Kidney tubule cell (primary cell): ENCODE results near the gene HSPB9.

ENCODE experiments used
- DNase-seq: peaks from one replicate; pipeline ENCODE4 v3.0.0-alpha.2; 2018; ENCODE audit warnings: low spot score

HSPB9 gene

DNA sequence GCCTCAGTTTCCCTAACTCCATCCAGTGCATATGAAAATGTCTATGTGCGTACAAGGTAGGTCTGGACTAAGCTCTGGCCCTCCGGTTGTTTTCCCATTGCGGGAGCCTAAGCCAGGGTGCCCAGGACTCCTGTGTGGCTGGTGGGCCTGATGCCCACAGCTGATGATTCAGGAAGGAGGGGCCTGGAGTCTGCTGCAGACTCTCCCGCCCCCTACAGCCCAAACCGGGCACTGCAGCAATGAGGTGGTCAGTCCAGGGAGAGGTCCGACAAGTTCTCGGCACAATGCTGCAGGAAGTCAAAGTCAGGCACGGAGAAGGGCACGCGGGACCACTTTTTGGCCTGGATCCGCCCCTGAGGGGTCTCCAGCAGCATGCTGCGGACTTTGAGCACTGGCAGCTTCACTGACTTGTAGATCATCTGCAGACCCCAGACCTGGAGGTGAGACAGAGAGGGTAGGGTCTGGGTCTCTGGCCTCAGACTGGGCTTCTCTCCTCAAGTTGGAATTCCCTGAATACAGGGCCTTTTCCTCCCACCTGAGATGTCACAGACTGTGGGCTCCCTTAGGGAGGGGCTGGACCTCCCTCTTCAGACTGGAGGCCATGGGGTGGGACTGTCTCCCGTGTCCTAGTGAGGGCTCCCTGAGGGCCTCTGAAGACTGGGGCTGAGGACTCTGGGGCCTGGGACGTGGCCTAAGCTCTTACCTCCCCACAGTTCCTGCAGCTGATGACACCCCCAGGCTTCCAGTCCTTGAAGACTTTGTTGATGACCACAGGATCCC, 20.9 kb upstream of the HSPB9 start:
- DNase-seq = peak; percentile 67

DNA sequence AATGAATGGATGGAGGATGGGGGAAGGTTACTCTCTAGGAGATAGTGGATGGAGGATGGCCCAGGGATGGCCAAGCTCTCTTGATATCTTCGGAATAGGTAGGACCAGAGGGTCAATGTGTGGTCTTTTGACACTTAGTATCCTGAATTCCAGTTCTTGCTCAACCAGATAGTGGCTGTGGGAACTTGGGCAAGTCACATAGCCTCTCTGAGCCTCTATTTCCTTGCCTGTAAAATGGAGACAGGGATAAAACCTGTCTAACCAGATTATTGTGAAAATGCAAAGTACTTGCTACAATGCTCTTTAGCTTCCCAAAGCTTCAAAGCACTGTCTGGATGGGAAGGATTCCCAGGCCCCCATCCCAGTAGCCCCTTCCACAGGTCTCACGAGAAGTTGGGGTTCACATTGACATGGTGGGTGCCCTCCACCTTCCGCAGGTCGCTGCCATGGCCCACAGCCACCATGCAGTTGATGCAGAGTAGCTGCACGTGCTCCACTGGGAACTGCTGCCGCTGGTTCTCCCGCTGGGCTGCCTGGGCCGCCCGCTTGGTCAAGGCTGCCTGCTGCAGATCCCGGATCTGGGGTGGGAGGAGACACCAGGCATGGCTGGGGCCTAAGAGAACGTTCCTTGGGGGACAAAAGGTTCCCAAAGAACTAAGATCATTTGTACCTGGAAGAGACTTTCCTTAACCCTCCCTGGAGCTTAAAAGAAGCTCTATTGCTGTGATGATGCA, 19.2 kb upstream of the HSPB9 start:
- no peak for DNase-seq

DNA sequence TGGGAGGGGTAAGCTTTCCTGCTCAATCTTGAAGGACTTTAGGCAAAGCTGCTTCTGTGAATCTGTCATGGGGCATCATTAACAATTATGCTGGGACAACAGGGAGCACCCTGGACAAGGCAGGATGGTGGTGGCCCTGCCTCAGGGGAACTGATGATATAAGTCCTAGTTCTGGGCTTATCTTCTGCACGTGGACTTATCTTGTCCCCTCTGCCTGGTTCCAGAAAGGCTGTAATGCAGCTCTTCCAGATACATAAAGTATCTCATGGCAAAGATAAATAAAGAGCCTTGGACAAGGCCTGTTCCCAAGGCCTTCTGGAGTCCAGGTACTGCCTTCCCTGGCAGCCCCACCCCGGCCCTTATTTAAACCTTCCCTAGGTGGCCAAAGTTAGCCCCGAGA, 18.3 kb upstream of the HSPB9 start:
- DNase-seq = no peak

DNA sequence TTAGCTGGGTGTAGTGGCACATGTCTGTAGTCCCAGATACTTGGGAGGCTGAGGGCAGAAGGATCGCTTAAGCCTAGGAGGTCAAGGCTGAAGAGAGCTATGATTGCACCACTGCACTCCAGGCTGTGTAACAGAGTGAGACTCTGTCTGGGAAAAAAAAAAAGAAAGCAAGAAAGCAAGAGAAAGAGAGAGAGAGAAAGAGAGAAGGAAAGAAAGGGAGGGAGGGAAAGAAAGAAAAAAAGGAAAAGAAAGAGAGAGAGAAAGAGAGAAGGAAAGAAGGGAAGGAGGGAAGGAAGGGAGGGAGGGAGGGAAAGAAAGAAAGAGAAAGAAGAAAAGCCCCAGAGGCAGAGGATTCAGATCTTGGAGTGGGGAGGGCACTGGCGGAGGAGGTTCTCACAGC, 16.6 kb upstream of the HSPB9 start:
- no peak for DNase-seq

DNA sequence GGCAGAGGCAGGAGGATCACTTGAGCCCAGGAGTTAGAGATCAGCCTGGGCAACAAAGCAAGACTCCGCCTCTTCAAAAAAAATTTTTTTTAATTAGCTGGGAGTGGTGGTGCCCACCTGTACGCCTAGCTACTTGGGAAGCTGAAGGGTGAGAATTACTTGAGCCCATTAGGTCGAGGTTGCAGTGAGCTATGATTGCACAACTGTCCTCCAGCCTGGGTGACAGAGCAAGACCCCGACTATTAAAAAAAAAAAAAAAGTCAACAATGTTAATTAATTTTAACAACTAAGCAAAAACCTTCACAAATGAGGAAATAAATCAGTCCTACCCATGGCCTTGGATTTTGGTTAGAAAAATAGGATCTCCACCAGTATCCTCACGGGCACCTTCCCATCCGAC, 15.5 kb upstream of the HSPB9 start:
- no peak for DNase-seq

DNA sequence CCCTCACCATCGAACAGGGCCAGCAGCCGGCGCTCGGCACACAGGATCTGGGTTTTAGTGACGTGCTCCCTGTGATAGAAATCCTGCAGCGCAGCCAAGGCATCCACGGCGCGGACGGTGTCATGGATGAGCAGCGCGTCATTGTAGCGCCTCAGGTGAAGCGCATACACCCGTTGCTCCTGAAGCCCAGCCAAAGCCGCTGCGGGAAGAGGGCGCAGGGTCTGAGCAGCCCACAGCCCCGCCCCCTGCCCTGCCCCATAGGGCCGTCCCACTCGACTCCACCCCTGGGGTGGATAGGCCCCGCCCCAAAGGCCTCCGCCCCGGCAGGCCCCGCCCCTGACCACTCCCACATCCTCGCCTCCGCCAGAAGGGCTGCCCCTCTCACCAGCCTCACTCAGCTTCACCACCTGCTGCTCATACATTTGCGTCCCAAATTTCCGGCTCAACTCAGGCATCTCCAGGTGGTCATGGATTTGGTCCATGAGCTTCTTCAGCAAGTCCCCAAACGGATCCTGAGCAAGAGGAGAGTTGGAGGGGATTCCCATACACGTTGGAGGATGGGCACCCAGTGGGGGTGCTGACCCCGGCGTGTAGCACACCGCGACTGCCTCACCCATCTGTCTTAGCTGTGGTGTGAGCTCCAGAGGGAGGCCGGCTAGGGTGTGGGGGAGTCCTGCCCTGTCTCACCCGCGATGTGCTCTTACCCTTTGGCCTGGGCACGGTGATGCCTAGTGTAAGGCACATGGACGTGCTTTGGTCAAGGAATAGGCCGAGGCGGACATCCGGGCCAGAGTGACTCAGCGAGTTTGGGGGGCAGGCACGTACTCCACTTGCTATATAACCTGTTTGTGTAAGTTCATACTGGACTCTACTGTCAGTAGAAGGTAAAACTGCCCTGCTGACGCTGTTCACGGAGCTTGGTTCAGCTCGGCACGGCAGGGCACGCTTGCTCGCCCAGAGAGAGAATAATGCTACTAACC, 14.7 kb upstream of the HSPB9 start:
- DNase-seq = no peak

DNA sequence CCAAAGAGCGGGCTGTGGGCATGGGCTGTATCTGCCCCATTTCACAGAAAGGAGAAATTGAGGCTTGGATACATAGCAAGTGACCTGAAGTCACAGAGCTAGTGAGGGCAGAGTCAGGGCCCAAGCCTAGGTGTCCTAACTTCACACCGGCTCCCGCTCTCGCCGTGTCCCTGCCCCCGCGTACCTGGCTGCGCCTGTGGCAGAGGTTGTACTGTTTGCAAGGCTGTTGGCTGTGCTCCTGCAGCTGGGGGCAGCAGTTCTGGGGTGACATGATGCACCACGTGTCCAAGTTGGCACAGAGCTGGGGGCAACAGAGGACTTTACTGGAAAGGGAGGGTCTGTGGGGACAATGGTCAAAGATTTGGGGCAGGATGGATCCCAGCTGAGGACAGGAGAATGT, 13.5 kb upstream of the HSPB9 start:
- DNase-seq = no peak

DNA sequence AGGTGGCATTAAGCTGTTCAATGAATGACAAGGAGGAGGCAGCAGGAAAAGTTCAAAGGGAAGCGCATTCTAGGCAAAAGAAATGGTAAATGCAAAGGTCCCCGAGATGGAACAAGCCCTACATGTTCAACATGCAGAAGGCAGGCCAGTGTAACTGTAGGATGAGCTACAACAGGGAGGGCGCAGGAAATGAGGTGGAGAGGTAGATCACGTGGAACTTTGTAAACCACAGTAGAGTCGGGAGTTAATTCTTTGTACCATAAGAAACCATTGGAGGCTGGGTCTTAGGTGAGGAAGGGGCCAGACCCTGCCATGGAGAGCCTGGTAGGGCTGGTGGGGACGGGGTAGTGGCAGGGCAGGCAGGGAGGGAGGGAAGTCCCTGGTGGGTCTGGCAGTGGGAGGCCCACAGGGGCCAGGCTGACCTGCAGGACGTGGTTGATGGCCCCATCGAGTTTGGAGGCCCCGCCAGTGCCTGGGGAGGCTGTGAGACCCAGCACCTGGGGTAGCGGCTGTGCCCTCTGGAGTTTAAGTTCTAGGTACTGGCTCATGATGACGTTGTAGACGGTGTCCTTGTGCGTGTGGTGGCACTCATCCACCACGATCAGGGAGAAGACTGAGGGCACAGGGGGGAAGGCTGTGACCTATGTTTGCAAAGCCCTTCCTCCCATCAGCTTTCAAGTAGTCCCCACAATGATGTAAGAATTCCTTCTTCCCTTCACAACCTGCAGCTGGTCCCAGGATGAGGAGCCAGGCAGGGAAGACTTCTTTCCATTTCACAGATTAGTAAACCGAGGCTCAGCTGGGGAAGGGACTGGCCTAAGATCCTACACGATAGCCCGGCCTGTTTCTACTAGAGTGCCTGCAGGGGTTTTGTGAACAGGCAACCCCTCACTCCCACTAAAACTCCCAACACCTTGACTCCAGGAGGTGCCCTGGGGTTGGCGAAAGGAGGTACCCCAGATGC, 12.0 kb upstream of the HSPB9 start:
- no peak for DNase-seq

DNA sequence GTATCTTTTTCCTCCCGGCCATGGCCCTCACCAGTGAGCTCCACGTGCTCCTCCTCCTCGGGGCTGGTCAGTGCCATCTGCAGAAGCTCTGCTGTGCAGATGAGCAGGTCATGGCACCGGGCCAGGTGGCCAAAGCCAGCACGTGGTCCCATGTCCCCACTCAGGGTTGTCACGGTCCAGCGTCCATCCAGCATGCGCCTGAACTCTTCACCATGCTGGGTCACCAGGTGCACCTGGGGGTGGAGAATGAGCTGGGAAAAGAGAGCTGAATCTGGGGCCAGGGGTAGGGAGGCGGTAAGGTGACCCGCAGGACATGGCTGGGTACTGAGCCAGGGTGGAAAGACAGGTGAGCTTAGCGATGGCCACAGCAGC, 11.4 kb upstream of the HSPB9 start:
- no peak for DNase-seq

DNA sequence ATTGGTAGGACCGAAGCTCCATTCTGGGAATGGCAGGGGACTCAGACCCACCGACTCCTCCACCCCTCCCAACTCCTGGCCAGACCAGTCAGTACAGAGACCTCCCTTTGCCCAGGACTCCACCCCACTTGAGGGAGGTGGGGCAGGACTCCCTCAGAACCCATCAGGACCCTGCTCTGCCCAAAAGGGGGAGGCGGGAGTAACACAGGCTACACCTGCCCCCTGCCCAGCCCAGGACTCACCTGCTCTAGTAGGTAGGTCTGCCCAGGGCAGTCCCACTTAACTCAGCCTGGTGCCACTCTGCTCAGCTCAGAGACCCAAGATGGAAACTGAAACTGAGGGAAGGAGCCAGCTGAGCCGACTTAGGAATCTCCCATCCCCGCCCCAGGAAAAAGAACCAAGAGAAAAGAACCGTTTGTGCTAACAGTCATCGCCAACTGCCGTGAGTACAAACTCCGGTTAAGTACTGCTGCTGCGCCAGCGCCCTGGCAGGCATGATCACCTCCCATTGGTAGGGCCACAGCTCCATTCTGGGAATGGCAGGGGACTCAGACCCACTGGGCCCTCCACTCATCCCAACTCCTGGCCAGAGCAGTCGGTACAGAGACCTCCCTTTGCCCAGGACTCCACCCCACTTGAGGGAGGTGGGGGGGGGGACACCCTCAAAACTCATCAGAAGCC, 10.6 kb upstream of the HSPB9 start:
- DNase-seq = peak; percentile 51

DNA sequence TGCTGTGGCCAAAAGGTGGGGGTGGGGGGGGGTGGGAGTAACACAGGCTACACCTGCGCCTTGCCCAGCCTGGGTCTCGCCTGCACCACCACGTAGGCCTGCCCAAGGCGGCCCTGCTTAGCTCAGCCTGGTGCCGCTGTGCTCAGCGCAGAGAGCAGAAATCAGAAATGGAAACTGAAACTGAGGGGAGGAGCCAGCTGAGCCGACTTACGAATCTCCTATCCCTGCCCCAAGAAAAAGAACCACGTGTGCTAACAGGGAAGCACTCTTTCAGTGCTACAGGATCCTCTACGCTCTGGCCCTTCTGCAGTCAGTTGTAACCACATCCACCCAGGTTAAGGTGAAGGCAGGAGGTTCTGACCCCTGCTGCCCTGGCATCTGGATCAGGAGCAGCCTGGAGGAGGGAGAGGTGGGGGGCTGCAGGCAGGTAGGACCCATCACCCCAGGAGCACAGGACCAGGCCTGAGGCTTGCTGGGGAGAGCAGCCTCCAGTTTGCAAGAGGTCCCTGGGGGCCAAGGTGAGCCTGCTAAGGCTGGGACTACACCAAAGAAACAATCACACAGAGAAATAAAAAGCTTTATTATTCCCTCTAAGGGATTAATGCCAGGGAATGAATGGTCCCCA, 9.9 kb upstream of the HSPB9 start, which contains the start of gene DHX58:
Gene DHX58, minus strand, starts transcription at position 163 of the 625 bp plus-strand sequence. CDS start 822 bp downstream, outside the sequence.
- peak; percentile 89 for DNase-seq

DNA sequence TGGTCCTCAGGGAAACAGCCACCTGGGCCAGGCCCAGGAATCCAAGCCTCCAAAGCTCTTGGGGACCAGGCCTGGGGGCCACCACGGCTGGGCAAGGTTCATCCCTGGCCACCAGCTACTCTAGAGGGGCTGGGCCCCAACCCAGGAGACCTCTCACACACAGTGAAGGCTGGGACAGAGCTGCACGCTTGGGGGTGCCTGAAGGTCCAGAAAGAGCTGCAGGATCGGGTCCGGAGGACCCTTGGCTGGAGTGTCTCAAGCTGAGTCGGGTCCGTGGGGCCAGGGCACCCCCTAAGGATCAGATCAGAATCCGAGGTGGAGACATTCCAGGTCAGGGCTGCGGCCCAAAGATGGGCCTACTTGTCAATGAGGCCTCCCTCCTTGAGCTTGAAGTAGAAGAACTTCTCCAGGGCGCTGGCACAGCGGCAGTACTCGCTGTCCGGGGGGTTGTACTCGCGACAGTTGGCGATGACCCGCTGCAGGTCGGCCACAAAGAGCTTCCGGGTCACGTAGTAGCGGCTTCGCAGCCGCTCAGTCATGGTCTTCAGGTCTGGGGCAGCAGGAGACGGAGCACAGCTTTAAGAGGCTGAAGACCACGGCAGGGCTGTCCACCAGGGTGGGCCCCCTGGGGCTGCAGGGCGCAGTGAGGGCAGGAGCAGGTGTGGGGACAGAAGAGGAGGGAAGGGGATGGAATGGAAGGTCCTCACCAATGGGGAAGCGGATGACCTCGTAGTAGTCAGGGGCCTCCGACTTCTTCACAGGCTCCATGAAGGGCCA, 9.1 kb upstream of the HSPB9 start:
- DNase-seq = no peak

DNA sequence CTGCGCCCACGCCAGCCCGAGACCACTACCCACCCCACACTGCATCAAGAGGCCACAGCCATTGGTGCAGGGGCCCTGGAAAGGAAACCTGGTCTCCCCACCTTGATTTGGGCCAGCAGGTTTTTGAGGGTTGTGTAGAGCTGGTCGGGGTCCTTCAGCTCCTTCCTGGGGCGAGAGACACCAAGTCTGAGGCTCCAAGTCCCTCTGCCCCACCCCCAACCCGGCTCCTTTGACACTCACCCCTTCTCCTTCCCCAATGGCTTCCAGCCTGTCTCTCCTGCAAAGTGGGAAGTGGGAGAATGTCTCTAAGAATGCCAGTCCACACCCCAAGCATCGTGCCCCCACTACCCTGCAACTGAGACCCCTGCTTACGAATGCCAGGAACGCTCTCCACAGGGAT, 8.5 kb upstream of the HSPB9 start:
- DNase-seq = no peak

DNA sequence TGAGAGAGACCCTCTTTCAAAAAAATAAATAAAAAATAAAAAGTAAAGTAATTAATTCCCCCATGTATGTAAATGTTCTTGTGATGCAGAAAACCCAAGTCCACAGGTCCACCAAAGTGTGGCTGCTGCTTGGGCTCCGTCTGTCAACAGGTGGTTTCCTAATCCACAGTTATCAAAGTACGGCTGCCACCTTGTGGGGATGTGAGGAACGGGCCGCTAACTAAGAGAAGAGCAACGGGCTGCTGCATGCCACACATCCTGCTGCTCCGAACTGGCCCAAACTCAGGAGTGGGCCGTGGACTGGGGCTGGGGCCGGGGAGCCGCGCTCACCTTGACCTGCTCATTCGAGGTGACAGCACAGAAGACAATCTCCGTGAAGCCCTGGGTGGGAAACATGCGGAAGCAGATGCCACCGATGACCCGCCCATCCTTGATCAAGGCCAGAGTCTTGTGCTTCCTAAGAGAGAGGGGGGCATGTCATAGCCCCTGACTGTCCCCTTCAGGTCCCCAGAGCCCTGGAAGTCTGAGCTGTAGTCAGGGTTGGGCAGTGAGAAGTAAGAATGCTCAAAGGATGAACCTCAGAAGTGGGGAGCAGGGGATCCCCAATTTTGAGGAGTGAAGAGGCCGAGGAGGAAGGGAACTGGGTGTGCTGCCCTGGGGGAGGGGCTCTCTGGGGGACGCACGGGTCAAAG, 5.8 kb upstream of the HSPB9 start:
- peak; percentile 82 for DNase-seq

DNA sequence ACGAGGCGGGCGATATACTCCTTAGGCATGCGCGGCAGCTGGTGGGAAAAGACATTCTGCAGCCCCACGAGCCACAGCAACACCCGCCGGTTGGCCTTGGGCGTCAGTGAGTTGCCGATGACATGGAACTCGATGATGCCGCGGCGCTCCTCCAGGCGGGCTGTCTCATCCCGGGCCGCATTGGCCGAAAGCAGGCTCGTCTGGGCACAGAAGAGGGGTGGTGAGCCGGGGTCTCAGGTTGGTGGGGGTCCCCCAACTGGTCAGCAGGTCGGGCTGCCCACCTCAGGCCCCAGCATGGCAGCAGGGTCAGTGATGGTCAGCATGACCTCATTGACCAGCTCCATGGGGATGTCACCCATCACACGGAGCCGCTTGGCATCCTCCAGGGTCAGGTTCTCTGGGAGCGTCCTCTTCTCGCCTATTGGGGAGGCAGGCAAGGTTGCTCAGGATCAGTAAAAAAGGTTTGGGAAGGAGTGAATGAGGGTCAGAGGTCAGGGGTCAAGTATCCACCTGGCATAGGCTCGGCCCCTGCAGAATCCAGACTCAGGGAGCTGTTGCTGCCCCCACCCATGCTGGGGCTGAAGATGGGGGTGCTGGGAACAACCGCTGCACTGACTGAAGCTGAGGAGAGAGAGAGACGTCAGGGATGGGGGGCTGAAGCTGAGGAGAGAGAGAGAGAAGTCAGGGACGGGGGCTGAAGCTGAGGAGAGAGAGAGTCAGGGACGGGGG, 5.0 kb upstream of the HSPB9 start:
- DNase-seq = no peak

DNA sequence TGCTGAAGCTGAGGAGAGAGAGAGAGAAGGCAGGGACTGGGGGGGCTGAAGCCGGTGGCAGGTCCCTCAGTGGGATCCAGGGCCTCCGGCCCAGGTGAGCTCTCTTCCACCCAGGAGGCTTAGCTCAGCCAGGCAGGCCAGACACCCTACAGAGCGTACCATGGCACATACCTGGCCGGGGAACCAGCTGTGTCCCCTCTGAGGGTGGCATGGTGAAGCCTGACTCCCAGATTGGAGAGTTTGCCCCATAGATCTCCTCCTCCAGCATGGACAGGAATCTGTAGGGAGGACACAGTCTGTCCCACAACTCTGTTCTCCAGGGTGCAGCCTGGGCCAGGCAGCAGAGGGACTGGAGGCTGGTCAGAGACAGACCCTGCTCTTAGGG, 4.5 kb upstream of the HSPB9 start:
- no peak for DNase-seq

DNA sequence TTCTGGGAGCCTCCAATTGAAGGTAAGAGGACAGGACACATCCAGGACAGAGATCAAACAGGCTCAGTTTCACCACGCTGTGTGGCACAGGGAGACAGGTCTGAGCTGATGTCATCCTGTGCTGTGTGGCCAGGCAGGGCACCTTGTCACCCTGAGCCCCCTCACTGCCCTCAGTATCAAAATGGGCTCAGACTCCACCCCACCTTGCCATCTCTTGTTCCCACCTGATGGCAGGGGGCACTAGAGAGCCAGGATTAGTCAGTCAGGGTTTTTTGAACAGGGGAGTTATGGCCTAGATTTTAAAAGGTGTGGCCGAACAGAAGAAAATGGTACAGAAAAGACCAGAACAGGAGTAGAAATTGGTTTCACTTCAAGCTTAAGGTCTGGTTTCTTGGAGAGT, 4.1 kb upstream of the HSPB9 start:
- peak; percentile 55 for DNase-seq

DNA sequence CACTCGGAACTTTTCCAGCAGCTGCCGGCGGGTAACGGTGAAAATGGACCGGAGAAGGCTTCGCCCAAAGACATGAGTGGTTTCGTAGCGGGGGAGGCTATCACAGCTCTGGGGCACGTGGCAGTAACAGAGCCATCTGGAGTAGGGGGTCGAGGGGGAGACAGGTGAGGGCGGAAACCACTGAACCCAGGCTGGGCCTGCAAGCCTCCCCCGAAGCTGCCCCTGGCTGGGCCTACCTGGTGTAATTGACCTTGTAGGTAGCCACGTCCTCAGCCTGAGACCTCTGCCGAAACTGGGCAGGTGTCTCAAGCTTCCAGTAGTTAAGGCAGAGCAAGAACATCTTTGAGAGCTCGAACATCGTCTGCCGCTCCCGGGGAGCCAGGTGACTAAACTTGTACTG, 3.3 kb upstream of the HSPB9 start:
- DNase-seq = no peak
